HL-60/S4 (cell line): ENCODE data around the gene FAM20C.

ENCODE experiments used
- in situ Hi-C: fragments of 300-500 bp; cut with MboI; formaldehyde crosslinking; loops from 2 replicates; pipeline ENCODE4 v1.14.3; 2022; ENCODE audit warnings: low sequenced_read_pairs

The FAM20C gene

DNA sequence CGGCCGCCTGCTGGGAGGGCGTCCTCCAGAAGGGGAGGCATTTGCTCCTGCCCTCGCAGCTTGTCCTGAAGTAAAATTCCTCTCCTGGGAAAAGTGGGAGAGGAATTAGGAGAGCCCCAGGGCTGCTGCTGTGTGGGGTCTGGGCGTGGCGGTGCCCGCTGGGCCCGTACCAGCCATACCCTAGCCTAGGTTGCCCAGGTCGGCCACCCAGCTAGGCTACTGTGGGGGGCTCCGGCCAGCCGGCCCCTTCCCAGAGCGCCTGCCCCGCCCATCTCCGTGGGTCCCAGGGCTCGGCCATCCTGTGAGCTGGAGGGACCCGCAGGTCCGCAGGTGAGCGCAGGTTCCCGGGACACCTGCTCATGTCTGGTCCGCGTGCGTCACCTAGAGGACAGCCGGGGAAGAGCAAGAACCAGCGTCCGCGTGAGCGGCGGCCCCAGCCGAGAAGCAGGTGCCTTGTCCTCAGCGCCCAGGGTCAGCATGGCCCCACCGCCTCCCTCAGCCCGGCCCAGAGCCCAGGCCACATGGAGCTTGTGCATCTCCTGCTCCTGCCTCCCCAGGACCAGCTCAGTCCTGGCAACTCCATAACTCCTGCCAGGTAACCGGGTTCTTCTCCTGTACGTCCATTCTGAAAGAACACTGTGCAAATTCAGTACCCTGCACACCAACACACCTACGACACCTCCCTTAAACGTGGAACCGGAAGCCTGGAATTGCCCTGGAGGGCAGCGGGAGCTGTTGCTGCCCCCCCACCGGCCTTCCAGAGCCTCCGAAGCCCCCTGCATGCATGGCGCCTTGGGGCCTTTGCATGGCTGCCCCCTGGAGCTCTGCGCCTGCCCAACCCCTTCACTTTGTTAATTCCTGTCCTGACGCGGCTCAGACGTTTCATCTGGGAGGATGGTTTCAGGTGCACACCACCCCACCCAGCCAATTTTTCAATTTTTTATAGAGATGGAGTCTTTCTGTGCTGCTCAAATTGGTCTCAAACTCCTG, 74.8 kb downstream of the FAM20C start:
- in situ Hi-C loops, result no loop called here

DNA sequence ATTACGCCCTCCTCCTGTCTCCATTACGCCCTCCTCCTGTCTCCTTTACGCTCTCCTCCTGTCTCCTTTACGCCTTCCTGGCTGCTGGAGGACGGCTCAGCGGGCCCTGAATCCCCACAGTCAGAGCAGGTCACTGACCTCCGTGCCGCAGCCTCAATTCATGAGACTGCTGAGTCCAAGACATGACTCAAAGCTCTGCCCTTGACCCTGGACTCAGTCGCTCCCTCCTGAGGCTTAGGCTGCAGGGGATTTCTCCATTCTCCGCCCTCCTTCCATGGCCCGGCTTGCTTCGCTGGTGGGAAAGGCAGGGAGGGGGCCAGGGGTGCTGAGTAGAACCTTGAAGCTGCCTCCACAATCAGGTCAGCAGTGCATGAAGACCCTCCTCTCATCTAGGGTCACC, 76.6 kb downstream of the FAM20C start:
- in situ Hi-C loops, result no loop called here

- in situ Hi-C loops, result no loop called here
These were observed 77.3 kb downstream of the FAM20C start for GRCh38 chr7:269721-270120.

GRCh38 chr7:270351-270983, 78.1 kb downstream of the FAM20C start:
- in situ Hi-C loops, result no loop called here

DNA sequence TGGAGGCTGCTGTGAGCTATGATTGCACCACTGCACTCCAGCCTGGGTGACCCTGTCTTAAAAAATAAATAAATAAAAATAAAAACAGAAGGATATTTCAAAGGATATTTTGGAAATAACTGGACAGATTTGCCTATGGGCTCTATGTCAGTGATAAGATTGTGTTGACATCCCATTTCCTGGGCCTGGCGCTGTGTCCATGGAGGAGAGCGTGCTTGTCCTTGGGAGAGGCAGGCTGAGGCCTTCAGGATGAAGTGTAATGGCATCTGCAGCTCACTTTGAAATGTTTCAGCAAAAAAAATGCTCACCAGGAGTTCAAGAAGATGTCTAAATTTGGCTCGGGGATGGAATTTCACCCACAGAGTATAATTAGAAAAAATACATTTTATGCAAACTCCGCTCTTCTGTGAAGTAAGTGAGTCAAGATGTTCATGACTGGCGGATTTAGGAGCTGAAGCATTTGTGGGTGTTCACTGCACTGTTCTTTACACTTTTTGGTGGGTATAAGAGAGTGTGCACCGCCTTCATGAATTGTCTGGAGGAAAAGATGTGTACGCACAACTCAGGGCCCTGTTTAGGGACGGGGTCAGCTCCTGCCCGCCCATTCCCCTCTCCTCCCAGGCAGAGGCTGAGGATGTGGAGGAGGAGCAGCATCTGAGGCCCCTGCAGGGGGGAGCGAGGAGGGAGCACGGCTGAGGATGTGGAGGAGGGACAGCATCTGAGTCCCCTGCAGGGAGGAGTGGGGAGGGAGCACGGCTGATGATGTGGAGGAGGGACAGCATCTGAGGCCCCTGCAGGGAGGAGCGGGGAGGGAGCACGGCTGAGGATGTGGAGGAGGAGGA, 79.1 kb downstream of the FAM20C start:
- in situ Hi-C loops, result no loop called here

DNA sequence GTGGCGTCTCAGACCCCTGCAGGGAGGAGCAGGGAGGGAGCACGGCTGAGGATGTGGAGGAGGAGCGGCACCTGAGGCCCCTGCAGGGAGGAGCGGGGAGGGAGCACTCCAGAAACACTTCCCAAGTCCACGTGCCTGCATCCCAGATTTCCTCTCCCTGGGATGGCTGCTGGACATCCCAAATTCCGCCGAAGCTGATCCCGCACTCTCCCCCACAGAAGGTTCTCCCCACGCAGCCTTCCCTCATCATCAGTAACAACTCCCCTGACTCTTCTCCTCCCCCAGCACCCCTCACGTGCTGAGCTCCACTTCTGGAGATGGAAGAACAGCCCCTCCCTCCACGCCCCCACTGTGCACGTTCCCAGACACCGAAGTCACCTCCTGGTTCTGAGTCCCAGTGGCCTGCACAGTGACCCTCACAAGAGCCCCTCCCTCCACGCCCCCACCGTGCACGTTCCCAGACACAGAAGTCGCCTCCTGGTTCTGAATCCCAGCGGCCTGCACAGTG, 79.8 kb downstream of the FAM20C start:
- in situ Hi-C loops, result no loop called here

DNA sequence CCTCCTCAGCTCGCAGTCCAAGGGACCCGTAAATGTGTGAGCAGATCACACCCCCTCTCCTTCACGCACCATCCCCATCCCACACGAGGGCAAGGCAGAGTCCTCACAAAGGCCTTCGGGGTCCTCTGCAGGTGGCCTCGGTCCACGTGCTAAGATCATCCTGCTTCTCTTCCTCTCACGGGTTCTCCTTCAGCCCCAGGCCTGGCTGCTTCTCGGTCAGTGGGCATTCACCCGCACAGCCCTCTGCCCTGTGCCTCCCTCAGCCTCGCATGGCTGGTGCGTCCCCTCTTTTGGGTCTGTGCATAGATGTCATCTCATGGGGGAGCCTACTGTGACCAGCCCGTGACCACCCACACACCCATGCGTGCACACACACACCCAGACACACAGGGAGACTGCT, 80.3 kb downstream of the FAM20C start:
- in situ Hi-C loops, result no loop called here

DNA sequence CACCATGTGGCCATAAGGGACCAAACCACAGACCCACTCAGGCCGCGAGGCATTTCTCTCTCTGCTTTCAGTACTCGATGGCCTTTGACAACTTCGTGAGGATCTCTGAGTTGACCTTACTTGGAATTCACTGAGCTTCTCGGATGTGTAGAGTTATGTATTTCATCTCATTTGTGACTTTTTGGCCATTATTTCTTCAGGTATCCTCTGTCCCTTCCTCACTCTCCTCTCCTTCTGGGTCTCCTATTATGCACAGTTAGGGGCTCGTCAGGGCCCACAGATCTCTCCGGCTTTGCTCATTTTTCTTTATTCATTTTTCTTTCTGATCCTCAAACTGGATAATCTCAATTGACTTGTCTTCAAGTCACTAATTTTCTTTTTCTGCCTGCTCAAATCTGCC, 81.0 kb downstream of the FAM20C start:
- in situ Hi-C loops, result no loop called here

GRCh38 chr7:274266-274665, 81.9 kb downstream of the FAM20C start:
- in situ Hi-C loops, result no loop called here

DNA sequence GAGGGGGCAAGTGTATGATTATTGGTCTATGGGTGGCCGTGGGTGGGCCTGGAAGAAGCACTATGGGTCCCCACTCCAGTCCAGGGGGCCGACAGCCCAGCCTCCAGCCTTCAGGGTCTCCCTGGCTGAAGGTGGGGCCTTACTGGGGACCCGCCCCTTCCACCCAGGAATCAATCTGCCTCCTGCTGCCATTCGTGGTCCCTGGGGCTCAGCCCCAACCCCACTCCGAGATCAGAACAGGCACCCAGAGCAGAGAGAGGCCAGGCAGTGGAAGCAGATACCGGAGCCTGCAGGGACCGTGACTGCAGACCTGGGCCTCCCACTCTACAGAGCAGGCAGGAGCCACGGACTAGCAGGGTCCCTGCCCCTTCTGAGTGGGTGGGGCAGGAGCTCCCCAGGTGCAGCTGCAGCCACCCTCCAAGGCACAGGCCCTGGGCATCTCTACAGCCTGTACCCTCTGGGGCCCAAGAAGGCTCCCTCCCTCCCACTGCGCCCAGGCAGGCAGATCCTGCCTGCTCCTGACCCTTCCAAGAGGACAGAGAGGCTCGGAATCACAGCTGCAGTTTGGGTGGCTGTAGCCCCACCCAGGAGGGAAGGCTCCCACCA, 84.0 kb downstream of the FAM20C start:
- in situ Hi-C loops, result no loop called here

- in situ Hi-C loops, result no loop called here
These were observed 84.9 kb downstream of the FAM20C start for GRCh38 chr7:277228-277627.

GRCh38 chr7:278081-278480, 85.7 kb downstream of the FAM20C start:
- in situ Hi-C loops, result no loop called here

GRCh38 chr7:279821-280220, 87.5 kb downstream of the FAM20C start:
- in situ Hi-C loops, result no loop called here

GRCh38 chr7:280461-280860, 88.1 kb downstream of the FAM20C start:
- in situ Hi-C loops, result no loop called here

- in situ Hi-C loops, result no loop called here
These were observed 89.3 kb downstream of the FAM20C start for GRCh38 chr7:281637-282036.

DNA sequence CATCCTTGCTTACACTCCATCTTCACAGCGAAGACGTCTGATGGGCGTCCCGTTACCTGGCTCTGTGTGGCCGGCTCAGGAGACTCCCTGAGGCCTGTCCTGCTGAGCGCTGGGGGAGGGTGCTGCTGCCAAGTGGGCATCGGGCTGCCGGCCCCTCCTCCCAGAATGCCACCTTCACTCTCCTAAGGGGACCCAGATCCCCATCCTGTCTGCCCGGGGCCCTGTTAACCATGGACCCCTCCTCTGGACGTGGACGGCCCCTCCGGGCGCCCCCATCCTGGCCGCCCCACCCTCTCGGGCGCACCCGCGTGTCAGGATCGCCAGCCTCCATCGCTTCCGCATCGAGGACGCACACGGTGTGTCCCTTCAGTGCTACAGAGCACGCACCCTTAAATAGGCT, 90.2 kb downstream of the FAM20C start:
- in situ Hi-C loops, result no loop called here

DNA sequence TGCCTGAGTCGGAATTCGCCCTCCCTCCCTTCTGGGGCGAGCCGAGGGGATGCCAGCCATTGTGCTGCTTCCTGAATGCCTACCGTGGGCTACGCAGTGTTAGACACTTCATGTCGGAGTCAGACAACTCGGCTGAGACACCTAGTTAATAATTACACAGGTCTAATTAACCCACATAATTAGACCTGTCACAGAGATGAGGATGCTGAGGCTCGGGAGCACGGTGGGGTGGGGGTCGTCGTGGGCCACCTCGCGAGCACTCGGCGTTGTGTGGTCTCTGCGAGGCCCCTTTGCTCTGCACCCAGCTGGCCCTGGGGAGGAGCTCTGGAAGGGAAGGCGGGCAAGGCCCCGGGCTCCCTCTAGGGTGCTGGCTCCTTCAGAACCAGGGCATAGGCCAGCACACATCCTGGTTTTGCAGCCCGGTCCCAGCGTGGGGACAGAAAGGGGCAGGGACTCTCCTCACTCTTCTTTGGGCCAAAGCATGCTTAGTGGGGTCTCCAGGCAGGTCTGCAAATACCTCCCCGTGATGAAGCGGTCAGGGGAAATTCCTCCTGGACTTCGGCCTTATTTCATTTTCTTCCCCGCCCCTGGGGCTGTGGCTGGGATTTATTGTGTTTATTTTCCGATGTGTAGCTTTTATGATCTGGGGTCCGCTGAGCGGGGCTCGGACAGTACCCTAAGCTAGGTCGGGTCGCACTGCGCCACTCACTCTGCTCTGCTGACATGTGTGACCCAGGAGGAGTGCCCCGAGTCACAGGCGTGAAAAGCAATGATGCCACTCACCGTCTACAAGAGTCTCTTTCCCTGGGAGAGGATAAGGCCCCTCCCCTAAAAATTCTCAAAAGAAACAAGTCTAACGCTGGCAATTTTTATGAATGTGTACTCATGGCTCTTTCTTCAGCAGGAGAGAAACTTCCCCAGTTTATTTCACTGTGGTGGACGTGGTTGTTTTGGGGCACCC, 92.7 kb downstream of the FAM20C start:
- in situ Hi-C loops, result no loop called here

DNA sequence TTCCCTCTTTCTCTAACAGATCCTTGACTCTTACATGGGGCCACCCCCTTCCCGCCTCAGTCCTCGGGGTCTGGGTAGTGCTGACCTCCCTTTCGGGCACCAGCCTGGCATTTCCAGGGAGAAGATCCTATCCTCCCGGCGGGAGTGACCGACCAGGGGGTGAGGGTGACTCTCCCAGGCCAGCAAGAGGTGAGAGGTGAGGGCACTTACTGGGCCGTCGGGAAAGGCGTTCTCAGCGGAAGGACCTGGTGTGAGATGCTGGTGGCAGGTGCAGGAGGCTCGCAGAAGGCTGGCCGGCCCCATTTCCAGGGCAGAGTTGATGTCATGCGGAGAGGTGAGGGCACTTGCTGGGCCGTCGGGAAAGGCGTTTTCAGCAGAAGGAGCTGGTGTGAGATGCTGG, 93.4 kb downstream of the FAM20C start:
- in situ Hi-C loops, result no loop called here

- in situ Hi-C loops, result no loop called here
These were observed 93.9 kb downstream of the FAM20C start for GRCh38 chr7:286266-286665.

DNA sequence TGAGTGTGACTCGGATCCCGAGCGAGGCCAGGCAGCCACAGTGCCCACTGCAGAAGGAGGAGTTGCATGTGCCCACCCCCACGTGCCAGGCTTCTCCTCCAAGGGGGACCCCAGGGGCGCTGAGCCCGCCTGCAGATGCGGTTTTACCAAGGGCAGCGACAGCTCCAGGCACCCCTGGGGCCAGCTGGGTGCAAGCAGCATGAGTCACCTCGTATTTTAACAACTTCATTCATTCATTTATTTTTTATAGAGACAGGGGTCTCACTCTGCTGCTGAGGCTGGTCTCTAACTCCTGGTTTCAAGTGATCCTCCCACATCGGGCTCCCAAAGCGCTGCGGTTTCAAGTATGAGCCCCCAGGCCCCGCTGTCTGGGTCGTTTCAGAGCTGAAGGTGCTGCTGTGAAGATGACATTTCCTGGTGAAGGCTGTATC, 96.3 kb downstream of the FAM20C start:
- in situ Hi-C loops, result no loop called here
